Muscle layer of colon (tissue), 2 donors: ENCODE measurements around the gene ELFN2.
"Not testable (repeated sequence)": the region's sequence is repeated elsewhere in the genome, so short reads cannot be mapped to it uniquely, and the experiment has no call there.

Source experiments
- H3K27ac ChIP-seq: one replicate; pipeline ENCODE4 v1.7.0; 2013; ENCODE audit warnings: low read depth, mild to moderate bottlenecking, low read length, moderate library complexity
- H3K27me3 ChIP-seq, 2 donors: one replicate each; pipeline ENCODE4 v1.7.0; 2013; ENCODE audit warnings: low read length in 2 of 2, mild to moderate bottlenecking in 2 of 2; ENCODE audit not compliant: insufficient read depth in 2 of 2, control insufficient read depth in 1 of 2
- H3K36me3 ChIP-seq: one replicate; pipeline ENCODE4 v1.7.0; 2013; ENCODE audit warnings: mild to moderate bottlenecking, low read length; ENCODE audit not compliant: insufficient read depth
- H3K4me1 ChIP-seq: one replicate; pipeline ENCODE4 v1.7.0; 2013; ENCODE audit warnings: mild to moderate bottlenecking, low read length; ENCODE audit not compliant: insufficient read depth
- H3K4me3 ChIP-seq, 2 donors: one replicate each; pipeline ENCODE4 v1.7.0; 2013; ENCODE audit warnings: low read length in 2 of 2, low read depth in 1 of 2, mild to moderate bottlenecking in 1 of 2, moderate library complexity in 1 of 2
- H3K9ac ChIP-seq: one replicate; pipeline ENCODE4 v1.7.0; 2013; ENCODE audit warnings: low read length
- H3K9me3 ChIP-seq: one replicate; pipeline ENCODE4 v1.7.0; 2013; ENCODE audit warnings: mild to moderate bottlenecking, low read length
- donor health status: abdominal sarcoma.
- donor health status: Adenocarcinoma of cecum.

ELFN2 gene

GRCh38 chr22:37403267-37403960, 23.9 kb downstream of the ELFN2 start:
- H3K9me3 ChIP-seq: no peaks in the 10 kb centered on the region
- no peak overlapping the region for H3K27ac ChIP-seq
- H3K4me1 ChIP-seq: peaks cover 20% of the 10 kb centered on the region
- no peak overlapping the region for H3K9ac ChIP-seq
- H3K4me3 ChIP-seq: no peak overlapping the region
- H3K27me3 ChIP-seq: peaks cover 0 to 4% of the 10 kb centered on the region in 2 donors
- no peaks in the 10 kb centered on the region for H3K36me3 ChIP-seq

GRCh38 chr22:37402184-37402506, 25.1 kb downstream of the ELFN2 start:
- peaks cover 0 to 4% of the 10 kb centered on the region in 2 donors for H3K27me3 ChIP-seq
- H3K9ac ChIP-seq: no peak overlapping the region
- H3K4me1 ChIP-seq: peaks cover 20% of the 10 kb centered on the region

GRCh38 chr22:37401401-37402183, 25.7 kb downstream of the ELFN2 start:
- Histone ChIP-seq H3K27ac (no peak overlapping the region), H3K4me1 (peaks cover 20% of the 10 kb centered on the region), H3K36me3 (no peaks in the 10 kb centered on the region), H3K9me3 (no peaks in the 10 kb centered on the region), H3K4me3 (no peak overlapping the region), H3K27me3 (peaks cover 0 to 5% of the 10 kb centered on the region in 2 donors), H3K9ac (no peak overlapping the region)

More at GRCh38 chr22:37402184-37402506, 25.1 kb downstream of the ELFN2 start:
- Histone ChIP-seq H3K4me3 (no peak overlapping the region), H3K36me3 (no peaks in the 10 kb centered on the region), H3K27ac (no peak overlapping the region), H3K9me3 (no peaks in the 10 kb centered on the region)

- H3K36me3 ChIP-seq: no peaks in the 10 kb centered on the region
- no peak overlapping the region for H3K27ac ChIP-seq
- H3K27me3 ChIP-seq: peaks cover 0 to 11% of the 10 kb centered on the region in 2 donors
- no peak overlapping the region for H3K9ac ChIP-seq
- H3K4me3 ChIP-seq: no peak overlapping the region
- peaks cover 20% of the 10 kb centered on the region for H3K4me1 ChIP-seq
- no peaks in the 10 kb centered on the region for H3K9me3 ChIP-seq
Measured at GRCh38 chr22:37400719-37401118, 26.6 kb downstream of the ELFN2 start.

- not testable (repeated sequence) for H3K9ac ChIP-seq, H3K9me3 ChIP-seq, H3K27ac ChIP-seq, H3K4me3 ChIP-seq, H3K36me3 ChIP-seq
- Histone ChIP-seq H3K27me3 (peaks cover 0 to 11% of the 10 kb centered on the region in 2 donors), H3K4me1 (peaks cover 20% of the 10 kb centered on the region)
Measured at GRCh38 chr22:37399457-37399856, 27.8 kb downstream of the ELFN2 start.

- Histone ChIP-seq H3K27ac (no peak overlapping the region), H3K4me1 (peaks cover 18% of the 10 kb centered on the region), H3K9me3 (no peaks in the 10 kb centered on the region), H3K4me3 (no peak overlapping the region), H3K9ac (no peak overlapping the region), H3K36me3 (no peaks in the 10 kb centered on the region), H3K27me3 (peaks cover 0 to 7% of the 10 kb centered on the region in 2 donors)
Measured at GRCh38 chr22:37397226-37397625, 30.1 kb downstream of the ELFN2 start.

GRCh38 chr22:37396488-37397084, 30.7 kb downstream of the ELFN2 start:
- Histone ChIP-seq H3K9ac (no peak overlapping the region), H3K27me3 (peaks cover 0 to 7% of the 10 kb centered on the region in 2 donors)

GRCh38 chr22:37394341-37394740, 32.9 kb downstream of the ELFN2 start:
- H3K27me3 ChIP-seq: peaks cover 0 to 9% of the 10 kb centered on the region in 2 donors
- no peak overlapping the region for H3K9ac ChIP-seq
- no peak overlapping the region for H3K4me3 ChIP-seq
- H3K36me3 ChIP-seq: no peaks in the 10 kb centered on the region
- no peak overlapping the region for H3K27ac ChIP-seq
- no peaks in the 10 kb centered on the region for H3K9me3 ChIP-seq
- no peaks in the 10 kb centered on the region for H3K4me1 ChIP-seq

More at GRCh38 chr22:37396488-37397084, 30.7 kb downstream of the ELFN2 start:
- no peak overlapping the region for H3K27ac ChIP-seq
- no peaks in the 10 kb centered on the region for H3K36me3 ChIP-seq
- peaks cover 12% of the 10 kb centered on the region for H3K4me1 ChIP-seq
- no peaks in the 10 kb centered on the region for H3K9me3 ChIP-seq
- no peak overlapping the region for H3K4me3 ChIP-seq

- no peaks in the 10 kb centered on the region for H3K9me3 ChIP-seq
- peaks cover 0 to 15% of the 10 kb centered on the region in 2 donors for H3K27me3 ChIP-seq
- no peak overlapping the region for H3K9ac ChIP-seq
- no peak overlapping the region for H3K27ac ChIP-seq
- H3K4me3 ChIP-seq: no peak overlapping the region
- no peaks in the 10 kb centered on the region for H3K4me1 ChIP-seq
- H3K36me3 ChIP-seq: no peaks in the 10 kb centered on the region
Measured at GRCh38 chr22:37393746-37394145, 33.5 kb downstream of the ELFN2 start.

GRCh38 chr22:37392721-37393328, 34.5 kb downstream of the ELFN2 start:
- no peak overlapping the region for H3K27ac ChIP-seq
- H3K4me1 ChIP-seq: no peaks in the 10 kb centered on the region
- H3K9me3 ChIP-seq: no peaks in the 10 kb centered on the region
- H3K9ac ChIP-seq: no peak overlapping the region
- peaks cover 0 to 24% of the 10 kb centered on the region in 2 donors for H3K27me3 ChIP-seq
- H3K36me3 ChIP-seq: no peaks in the 10 kb centered on the region
- no peak overlapping the region for H3K4me3 ChIP-seq

GRCh38 chr22:37391702-37392101, 35.6 kb downstream of the ELFN2 start:
- Histone ChIP-seq H3K4me1 (no peaks in the 10 kb centered on the region), H3K27me3 (peaks cover 0 to 23% of the 10 kb centered on the region in 2 donors), H3K4me3 (no peak overlapping the region), H3K9me3 (no peaks in the 10 kb centered on the region), H3K36me3 (no peaks in the 10 kb centered on the region), H3K27ac (no peak overlapping the region), H3K9ac (no peak overlapping the region)
